Lung (tissue), 12 donors: ENCODE data around the gene RAB21. TPM values are rescaled to one million over a fixed set of nuclear protein-coding genes. Genes with fewer than 3 reads are reported as not detected.

ENCODE experiments used
- ATAC-seq: fragments of 200-7000 bp; cut with Tn5 transposase; one replicate; pipeline ENCODE4 v1.9.1; 2020; ENCODE audit warnings: moderate number of reproducible peaks; ENCODE audit not compliant: insufficient read depth, low FRiP score
- DNase-seq, 3 donors: peaks; one replicate each; pipeline ENCODE4 v3.0.0-alpha.2; 2013 to 2017
- H3K27ac ChIP-seq, 2 donors: one replicate each; pipeline ENCODE4 v1.5.1; 2013; ENCODE audit warnings: mild to moderate bottlenecking in 2 of 2, moderate library complexity in 2 of 2, control low read depth in 1 of 2, inconsistent platforms in 1 of 2, low read depth in 1 of 2, low read length in 1 of 2
- H3K27me3 ChIP-seq, 3 donors: one replicate each; pipeline ENCODE4 v1.5.1; 2013; ENCODE audit warnings: low read length in 2 of 3; ENCODE audit not compliant: control insufficient read depth in 3 of 3, insufficient read depth in 3 of 3
- H3K36me3 ChIP-seq, 4 donors: one replicate each; pipeline ENCODE4 v1.5.1; 2013; ENCODE audit warnings: low read length in 4 of 4, mild to moderate bottlenecking in 1 of 4, moderate library complexity in 1 of 4; ENCODE audit not compliant: control insufficient read depth in 4 of 4, insufficient read depth in 4 of 4
- H3K4me1 ChIP-seq, 5 donors: one replicate each; pipeline ENCODE4 v1.5.1; 2013; ENCODE audit warnings: low read length in 5 of 5, mild to moderate bottlenecking in 2 of 5, moderate library complexity in 1 of 5; ENCODE audit not compliant: control insufficient read depth in 5 of 5, insufficient read depth in 5 of 5
- H3K4me3 ChIP-seq: one replicate; pipeline ENCODE4 v1.5.1; 2013; ENCODE audit warnings: mild to moderate bottlenecking, control low read depth, moderate library complexity
- H3K9ac ChIP-seq, 2 donors: one replicate each; pipeline ENCODE4 v1.5.1; 2013; ENCODE audit warnings: low read length in 2 of 2, control low read depth in 1 of 2; ENCODE audit not compliant: insufficient read depth in 1 of 2
- H3K9me3 ChIP-seq, 4 donors: one replicate each; pipeline ENCODE4 v1.5.1; 2013; ENCODE audit warnings: low read length in 3 of 4, mild to moderate bottlenecking in 1 of 4, moderate library complexity in 1 of 4; ENCODE audit not compliant: control insufficient read depth in 4 of 4, insufficient read depth in 3 of 4
- WGBS, 2 donors: extraction: QIAGEN DNeasy Blood & Tissue Kit; methylation state at CpG; one replicate each; pipeline ENCODE4 v1.1.7; 2013; 5-methylcytosine and 5-hydroxymethylcytosine counted together
- polyA plus RNA-seq, 2 donors: library from polyadenylated mRNA; stranded (reverse); fragments of 200-250 nt; gene quantifications; one replicate each; pipeline ENCODE4 v1.2.1, GENCODE V29; 2013
- total RNA-seq, 2 donors: library from RNA; depleted of rRNA in 1 of 2; stranded (reverse); fragments of >200 nt in 1 of 2; gene quantifications; one replicate each; pipeline ENCODE4 v1.2.1, GENCODE V29; 2014 to 2021
- TF ChIP-seq, protein P1 (sequence below): IDR thresholded peaks from 2 replicates; pipeline ENCODE4 v1.5.1; 2012; ENCODE audit warnings: mild to moderate bottlenecking; ENCODE audit errors: control extremely low read depth, extremely low read depth
- donor health status: control.
- donor health status: control.
- donor health status: Bipolar disorder and iron deficiency.
- donor health status: healthy.
- donor health status: DM: yes; HTN: yes; CAD: no.

Gene RAB21
- total and polyA plus RNA-seq, 4 donors = 11.8 to 58.5 (median 50.7) TPM

DNA sequence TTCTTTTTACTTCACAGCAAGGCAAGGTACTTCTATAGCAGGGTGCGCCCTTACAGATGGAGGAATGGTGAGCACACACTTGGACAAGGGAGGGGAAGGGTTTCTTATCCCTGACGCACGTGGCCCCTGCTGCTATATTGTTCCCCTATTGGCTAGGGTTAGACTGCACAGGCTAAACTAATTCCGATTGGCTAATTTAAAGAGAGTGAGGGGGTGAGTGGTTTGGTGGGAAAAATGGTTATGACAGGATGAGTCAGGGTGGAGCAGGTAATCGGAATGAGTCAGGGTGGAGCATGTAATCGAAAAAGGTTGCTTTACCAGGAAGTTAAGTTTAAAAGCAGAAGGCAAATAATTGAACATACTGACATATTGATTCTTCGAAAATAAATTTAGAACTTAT lies 23.7 kb upstream of the RAB21 start:
- TF ChIP-seq, protein P1, sequence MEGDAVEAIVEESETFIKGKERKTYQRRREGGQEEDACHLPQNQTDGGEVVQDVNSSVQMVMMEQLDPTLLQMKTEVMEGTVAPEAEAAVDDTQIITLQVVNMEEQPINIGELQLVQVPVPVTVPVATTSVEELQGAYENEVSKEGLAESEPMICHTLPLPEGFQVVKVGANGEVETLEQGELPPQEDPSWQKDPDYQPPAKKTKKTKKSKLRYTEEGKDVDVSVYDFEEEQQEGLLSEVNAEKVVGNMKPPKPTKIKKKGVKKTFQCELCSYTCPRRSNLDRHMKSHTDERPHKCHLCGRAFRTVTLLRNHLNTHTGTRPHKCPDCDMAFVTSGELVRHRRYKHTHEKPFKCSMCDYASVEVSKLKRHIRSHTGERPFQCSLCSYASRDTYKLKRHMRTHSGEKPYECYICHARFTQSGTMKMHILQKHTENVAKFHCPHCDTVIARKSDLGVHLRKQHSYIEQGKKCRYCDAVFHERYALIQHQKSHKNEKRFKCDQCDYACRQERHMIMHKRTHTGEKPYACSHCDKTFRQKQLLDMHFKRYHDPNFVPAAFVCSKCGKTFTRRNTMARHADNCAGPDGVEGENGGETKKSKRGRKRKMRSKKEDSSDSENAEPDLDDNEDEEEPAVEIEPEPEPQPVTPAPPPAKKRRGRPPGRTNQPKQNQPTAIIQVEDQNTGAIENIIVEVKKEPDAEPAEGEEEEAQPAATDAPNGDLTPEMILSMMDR = no peak
- Histone ChIP-seq H3K4me1 (no peaks in the 10 kb centered on the region), H3K27ac (no peak overlapping the region), H3K36me3 (no peaks in the 10 kb centered on the region), H3K4me3 (no peak overlapping the region), H3K9me3 (peaks cover 0 to 2% (median 0%) of the 10 kb centered on the region in 4 donors), H3K27me3 (no peaks in the 10 kb centered on the region), H3K9ac (no peak overlapping the region)
- no peak for ATAC-seq
- WGBS, 2 donors = 74 to 85% methylated on average over 7 of the region's 7 CpGs
- no peak for DNase-seq

DNA sequence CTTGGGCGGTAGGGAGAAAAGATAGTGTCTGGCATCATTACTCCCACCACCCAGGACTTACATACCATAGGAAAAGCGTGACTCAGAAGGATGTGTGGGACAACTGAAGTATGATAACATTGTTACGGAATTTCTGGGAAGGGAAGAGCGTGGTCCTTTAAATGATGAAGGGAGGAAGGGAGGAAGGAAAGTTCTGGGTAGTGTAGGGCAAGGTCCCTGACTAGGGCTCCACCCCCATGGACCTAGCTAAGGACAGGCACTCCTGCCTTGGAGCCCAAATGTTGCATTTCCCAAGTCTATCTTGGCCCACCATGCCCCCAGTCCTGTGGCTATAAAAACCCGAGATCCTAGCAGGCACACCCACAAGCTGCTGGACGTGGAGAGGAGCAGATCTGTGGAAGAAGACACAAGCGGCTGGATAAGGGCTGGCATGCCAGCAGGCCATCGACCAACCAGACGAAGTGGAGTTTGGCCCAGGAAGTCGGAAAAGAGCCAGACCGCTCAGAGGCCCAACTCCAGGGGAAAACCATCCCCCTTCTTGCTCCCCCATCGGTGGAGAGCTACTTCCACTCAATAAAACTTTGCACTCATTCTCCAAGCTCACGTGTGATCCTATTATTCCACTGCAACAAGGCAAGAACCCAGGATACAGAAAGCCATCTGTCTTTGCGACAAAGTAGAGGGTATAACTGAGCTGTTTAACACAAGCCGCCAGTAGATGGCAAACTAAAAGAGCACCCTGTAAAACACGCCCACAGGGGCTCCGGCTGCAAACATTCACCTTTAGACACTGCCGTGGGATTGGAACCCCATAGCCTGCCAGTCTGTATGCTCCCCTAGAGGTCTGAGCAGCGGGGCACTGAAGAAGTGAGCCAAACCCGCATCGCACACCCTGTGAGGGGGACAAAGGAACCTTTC lies 23.0 kb upstream of the RAB21 start:
- Histone ChIP-seq H3K4me3 (no peak overlapping the region), H3K27ac (no peak overlapping the region), H3K9me3 (peaks cover 0 to 2% (median 0%) of the 10 kb centered on the region in 4 donors), H3K4me1 (no peaks in the 10 kb centered on the region), H3K9ac (no peak overlapping the region), H3K36me3 (no peaks in the 10 kb centered on the region), H3K27me3 (no peaks in the 10 kb centered on the region)
- WGBS, 2 donors = 78 to 85% methylated on average over 21 of the region's 21 CpGs
- ATAC-seq = no peak
- no peak for DNase-seq
- TF ChIP-seq, protein P1 = no peak

DNA sequence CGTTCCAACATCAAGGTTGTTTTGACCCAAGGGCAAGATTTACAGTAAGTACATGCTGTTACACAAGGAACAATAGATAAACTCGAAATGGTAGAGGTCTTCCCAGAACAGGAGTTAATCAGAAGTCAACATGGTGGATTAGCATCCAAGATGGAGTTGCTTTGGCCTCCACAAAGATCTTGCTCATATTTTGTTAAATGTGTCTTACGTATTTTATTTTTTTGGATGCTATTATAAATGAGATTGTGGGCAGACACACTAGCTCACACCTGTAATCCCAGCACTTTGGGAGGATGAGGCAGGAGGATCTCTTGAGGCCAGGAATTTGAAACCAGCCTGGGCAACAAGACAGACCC lies 22.3 kb upstream of the RAB21 start:
- ATAC-seq = no peak
- TF ChIP-seq, protein P1 = no peak
- Histone ChIP-seq H3K9me3 (peaks cover 0 to 2% (median 0%) of the 10 kb centered on the region in 4 donors), H3K36me3 (no peaks in the 10 kb centered on the region), H3K27ac (no peak overlapping the region), H3K4me3 (no peak overlapping the region), H3K4me1 (no peaks in the 10 kb centered on the region), H3K9ac (no peak overlapping the region), H3K27me3 (no peaks in the 10 kb centered on the region)
- WGBS, 2 donors = 80 to 90% methylated on average over 3 of the region's 3 CpGs
- DNase-seq = no peak
